ENCODE data around the gene E2F2. TPM values are rescaled to one million over a fixed set of nuclear protein-coding genes. Genes with fewer than 3 reads are reported as not detected.

The E2F2 gene
- total RNA-seq, 4 donors from 2014 or later, result 0.10 to 0.27 (median 0.17) TPM; not detected in 1

- Histone ChIP-seq H3K4me1 (peaks cover 13 to 37% of the 10 kb centered on the region in 2 donors), H3K27ac (no peak overlapping the region), H3K27me3 (no peaks in the 10 kb centered on the region), H3K9me3 (no peaks in the 10 kb centered on the region), H3K36me3 (no peaks in the 10 kb centered on the region), H3K4me3 (replicated peaks in 1 of 3) (peak overlapping the region in 1 of 3 donors; percentile 37)
- WGBS, 2 donors, result 9 to 26% methylated on average over 6 to 14 of the region's 22 CpGs
- TF ChIP-seq CTCF (IDR thresholded peaks at IDR 0.05), result no peak
- no peak for TF ChIP-seq POLR2A (IDR thresholded peaks at IDR 0.05)
- intact Hi-C loops (cut with DNase I), result loop anchor here (10.0 kb wide), 1 partner anchor 105 kb away; the partner anchor contains the start of gene TCEA3
- DNase-seq, result no peak
Measured at GRCh38 chr1:23530087-23530746, 816 bp downstream of the E2F2 start.

DNA sequence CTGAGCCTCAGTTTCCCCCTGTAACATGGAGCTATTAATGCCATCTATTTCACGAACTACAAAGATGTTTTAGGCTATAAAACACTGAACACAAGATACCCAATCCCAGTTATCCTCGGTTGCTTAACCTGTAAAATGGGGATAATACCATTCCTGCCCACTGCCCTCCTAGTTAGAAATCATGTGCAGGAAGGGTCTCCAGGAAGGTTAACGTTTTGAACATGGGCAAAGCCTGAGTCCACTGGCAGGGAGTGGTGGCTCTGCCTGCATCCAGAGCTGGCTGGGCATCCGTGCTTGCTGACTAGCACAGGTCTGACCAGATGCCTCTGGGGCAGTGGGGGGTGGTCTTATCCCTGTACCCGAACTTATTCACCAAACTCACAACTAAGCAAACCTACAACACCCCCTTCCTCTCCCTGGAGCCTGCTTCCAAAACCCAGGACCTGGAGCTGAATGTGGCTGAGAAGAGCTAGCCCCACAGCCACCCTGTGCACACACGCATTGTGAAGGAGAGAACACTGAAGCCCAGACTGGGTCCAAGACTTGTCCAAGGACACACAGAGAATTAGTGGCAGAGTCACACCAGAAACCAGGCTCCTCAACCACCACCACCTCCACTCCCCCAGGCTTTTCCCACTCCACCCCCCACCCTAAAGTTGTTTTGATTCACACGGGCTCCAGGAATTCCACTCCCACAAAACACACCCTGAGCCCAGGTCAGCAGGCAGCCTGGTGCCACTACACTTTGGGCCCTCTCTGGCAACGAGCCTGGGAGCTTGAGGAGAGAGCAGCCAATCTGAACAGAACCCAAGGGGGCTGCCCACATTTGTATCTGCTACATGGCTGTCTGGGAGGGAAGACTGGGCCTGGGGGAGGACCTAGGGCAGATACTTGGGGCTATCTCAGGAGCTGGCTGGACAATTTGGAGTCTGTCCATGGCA is 1.6 kb downstream of the E2F2 start:
- Histone ChIP-seq H3K4me3 (replicated peaks in 1 of 3) (no peak overlapping the region), H3K27me3 (no peaks in the 10 kb centered on the region), H3K9me3 (no peaks in the 10 kb centered on the region), H3K27ac (no peak overlapping the region), H3K36me3 (no peaks in the 10 kb centered on the region), H3K4me1 (peaks cover 13 to 37% of the 10 kb centered on the region in 2 donors)
- TF ChIP-seq CTCF (IDR thresholded peaks at IDR 0.05) (no peak), POLR2A (IDR thresholded peaks at IDR 0.05) (no peak)
- 48 to 54% methylated on average over 8 of the region's 8 CpGs for WGBS, 2 donors
- DNase-seq, result peak; percentile 36 to 64
- intact Hi-C loops (cut with DNase I), result loop anchor here (10.0 kb wide), 1 partner anchor 105 kb away; the partner anchor contains the start of gene TCEA3

DNA sequence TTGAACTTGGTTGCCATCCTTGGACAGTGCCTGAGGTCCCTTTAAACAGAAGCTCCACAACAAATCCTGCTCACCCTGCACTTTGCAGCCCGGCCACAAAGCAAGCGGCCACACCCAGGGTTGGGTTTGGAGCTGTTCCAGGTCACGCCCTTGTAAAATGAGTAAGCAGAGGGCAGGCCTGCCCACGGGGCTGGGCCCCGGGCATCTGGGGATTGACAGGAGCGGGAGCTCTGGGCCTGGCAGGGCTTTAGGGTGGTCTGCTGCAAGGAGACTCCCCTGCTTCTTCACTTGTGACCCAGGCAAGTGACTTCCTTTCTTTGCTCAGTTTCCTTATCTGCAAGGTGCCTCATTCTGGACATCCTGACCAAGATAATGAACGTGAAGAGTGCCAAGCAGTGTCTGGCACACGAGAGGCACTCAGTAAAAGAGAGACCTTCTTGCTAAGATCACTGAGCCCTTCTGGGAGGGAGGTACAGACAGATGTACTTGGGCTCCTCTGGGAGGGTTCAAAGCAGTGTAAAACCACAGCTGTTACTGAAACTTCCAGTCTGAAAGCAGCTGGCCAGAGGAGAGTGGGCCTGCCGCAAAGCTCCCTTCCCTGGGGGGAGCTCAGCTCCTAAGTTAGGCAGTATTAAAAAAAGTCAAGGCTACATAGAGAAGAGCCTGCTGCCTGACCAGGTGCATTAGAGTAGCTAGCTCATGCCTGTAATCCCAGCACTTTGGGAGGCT is 2.6 kb downstream of the E2F2 start:
- peak; percentile 72 to 78 for DNase-seq
- no peak overlapping the region for H3K27ac ChIP-seq
- 9 to 16% methylated on average over 8 of the region's 9 CpGs for WGBS, 2 donors
- no peaks in the 10 kb centered on the region for H3K9me3 ChIP-seq
- intact Hi-C loops (cut with DNase I), result no loop called here
- H3K27me3 ChIP-seq, result no peaks in the 10 kb centered on the region
- TF ChIP-seq CTCF (IDR thresholded peaks at IDR 0.05), result no peak
- H3K4me1 ChIP-seq, result peaks cover 13 to 37% of the 10 kb centered on the region in 2 donors
- H3K36me3 ChIP-seq, result no peaks in the 10 kb centered on the region
- H3K4me3 ChIP-seq (replicated peaks in 1 of 3), result no peak overlapping the region

DNA sequence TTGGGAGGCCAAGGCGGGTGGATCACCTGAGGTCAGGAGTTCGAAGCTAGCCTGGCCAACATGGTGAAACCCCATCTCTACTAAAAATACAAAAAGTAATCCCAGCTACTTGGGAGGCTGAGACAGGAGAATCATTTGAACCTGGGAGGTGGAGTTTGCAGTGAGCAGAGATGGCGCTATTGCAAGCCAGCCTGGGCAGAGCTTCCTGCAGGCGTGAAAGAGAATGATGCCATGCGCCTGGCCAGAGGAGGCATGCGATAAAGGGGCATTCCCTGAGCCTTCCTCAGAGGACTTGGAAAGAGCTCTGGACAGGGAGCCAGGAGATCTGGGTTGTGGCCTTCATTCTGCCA is 3.2 kb downstream of the E2F2 start:
- intact Hi-C loops (cut with DNase I), result no loop called here
- no peak for DNase-seq
- Histone ChIP-seq H3K4me1 (peaks cover 13 to 37% of the 10 kb centered on the region in 2 donors), H3K27ac (no peak overlapping the region), H3K27me3 (no peaks in the 10 kb centered on the region), H3K9me3 (no peaks in the 10 kb centered on the region), H3K4me3 (replicated peaks in 1 of 3) (no peak overlapping the region), H3K36me3 (no peaks in the 10 kb centered on the region)
- WGBS, 2 donors, result 80 to 92% methylated on average over 6 of the region's 6 CpGs
- TF ChIP-seq CTCF (IDR thresholded peaks at IDR 0.05) (no peak), POLR2A (IDR thresholded peaks at IDR 0.05) (no peak)

Data from thyroid gland (tissue), 4 donors.